ENCODE data around the gene RNF208. TPM values are rescaled to one million over a fixed set of nuclear protein-coding genes. Genes with fewer than 3 reads are reported as not detected.

Gene RNF208
- total RNA-seq, 1 donor from 2014 or later: 12.1 TPM

DNA sequence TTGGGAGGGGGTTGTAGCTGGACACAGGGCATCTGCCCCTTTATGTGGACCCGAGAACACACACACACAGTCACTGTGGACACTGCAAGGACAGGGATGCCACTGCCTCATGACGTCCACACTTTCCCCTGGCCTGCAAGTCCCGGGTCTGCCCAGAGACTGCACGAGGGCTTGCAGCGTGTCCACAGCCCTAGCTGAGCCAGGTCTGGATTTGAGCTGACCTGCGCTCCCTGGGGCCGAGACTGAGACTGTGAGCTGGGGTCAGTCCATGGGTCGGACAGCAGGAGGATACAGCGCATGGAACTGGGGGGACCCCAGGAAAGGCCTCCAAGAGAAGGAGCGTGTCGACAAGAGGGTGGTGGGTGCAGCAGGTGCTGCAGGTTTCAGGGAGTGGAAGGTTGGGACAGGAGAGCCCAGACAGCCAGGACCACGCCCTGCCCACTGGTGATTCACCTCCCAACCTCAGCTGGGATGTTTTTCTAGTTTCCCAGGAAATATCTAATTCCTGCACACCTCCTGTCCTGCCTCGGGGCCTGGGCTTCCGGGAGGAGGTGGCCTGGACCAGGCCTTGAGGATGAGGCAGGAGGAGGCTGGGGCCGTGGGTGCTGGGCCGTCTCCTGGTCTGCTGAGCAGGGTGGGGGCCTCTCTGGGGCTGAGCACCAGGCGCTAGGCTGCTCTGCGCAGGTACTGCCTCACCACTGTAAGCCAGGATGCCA lies 4.5 kb upstream of the RNF208 start:
- Mint-ChIP-seq H3K4me3 (peak overlapping the region; percentile 41), H3K27ac (no peak overlapping the region), H3K36me3 (no peaks in the 10 kb centered on the region), H3K9me3 (no peaks in the 10 kb centered on the region), H3K27me3 (peaks cover 3% of the 10 kb centered on the region), H3K4me1 (ENCODE audit: unreplicated experiment) (peaks cover 5% of the 10 kb centered on the region)
- DNase-seq (ENCODE audit: extremely low spot score, unreplicated experiment): no peak
- no peak for TF ChIP-seq CTCF (conservative IDR thresholded peaks at IDR 0.05)

GRCh38 chr9:137225699-137226331 lies 3.8 kb upstream of the RNF208 start:
- no peak for DNase-seq (ENCODE audit: extremely low spot score, unreplicated experiment)
- no peaks in the 10 kb centered on the region for H3K36me3 Mint-ChIP-seq
- H3K27ac Mint-ChIP-seq: peak overlapping the region; percentile 34
- peaks cover 3% of the 10 kb centered on the region for H3K27me3 Mint-ChIP-seq
- no peaks in the 10 kb centered on the region for H3K9me3 Mint-ChIP-seq
- TF ChIP-seq CTCF (conservative IDR thresholded peaks at IDR 0.05): no peak
- H3K4me1 Mint-ChIP-seq (ENCODE audit: unreplicated experiment): peaks cover 5% of the 10 kb centered on the region
- peak overlapping the region; percentile 55 for H3K4me3 Mint-ChIP-seq

DNA sequence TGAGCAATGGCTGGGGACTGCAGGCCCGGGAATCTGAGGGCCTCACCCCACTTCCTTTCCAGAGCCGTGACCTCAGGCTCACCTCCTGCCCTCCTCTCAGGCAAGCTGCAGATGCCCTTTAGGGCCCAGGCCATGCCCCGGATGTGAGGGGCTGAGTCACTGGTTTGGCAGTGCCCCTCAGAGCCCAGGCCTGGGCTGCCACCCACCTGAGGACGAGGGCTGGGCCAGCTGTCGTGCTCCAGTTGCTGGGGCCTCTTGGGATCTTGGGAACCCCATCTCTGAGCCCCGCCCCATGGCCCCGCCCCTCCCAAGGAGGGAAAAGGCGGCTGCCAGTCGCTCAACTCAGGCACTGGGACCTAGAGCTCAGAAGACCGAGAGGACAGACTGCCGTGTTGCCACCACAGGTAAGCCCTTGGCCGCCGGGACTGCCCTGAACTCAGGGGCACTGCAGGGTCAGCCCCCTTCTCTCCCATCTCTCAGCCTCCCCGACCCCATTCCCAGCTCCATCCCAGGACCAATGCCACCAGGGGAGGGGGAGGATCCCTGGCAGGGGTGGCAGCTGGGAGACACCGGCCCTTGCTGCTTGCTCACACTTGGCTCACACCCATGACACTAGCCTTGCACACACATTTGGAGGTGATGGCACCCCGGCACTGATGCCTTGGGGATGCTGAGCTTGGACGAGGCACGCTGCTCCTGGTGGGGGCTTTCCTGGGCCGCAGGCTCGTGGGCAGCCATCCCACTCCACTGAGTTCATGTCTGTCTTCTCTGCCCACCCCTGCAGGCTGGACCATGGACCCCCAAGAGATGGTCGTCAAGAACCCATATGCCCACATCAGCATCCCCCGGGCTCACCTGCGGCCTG lies 3.0 kb upstream of the RNF208 start, which contains the start of gene CYSRT1:
CYSRT1 (plus strand) TSS at position 345 of the 865 bp plus-strand sequence; CDS start at position 793, 448 bp downstream.
- no peak for TF ChIP-seq CTCF (conservative IDR thresholded peaks at IDR 0.05)
- Mint-ChIP-seq H3K36me3 (no peaks in the 10 kb centered on the region), H3K9me3 (no peaks in the 10 kb centered on the region), H3K27me3 (peaks cover 3% of the 10 kb centered on the region), H3K4me3 (peak within 1 kb of the TSS; percentile 86), H3K27ac (peak within 1 kb of the TSS; percentile 81), H3K4me1 (ENCODE audit: unreplicated experiment) (peaks cover 5% of the 10 kb centered on the region)
- DNase-seq (ENCODE audit: extremely low spot score, unreplicated experiment): no peak

GRCh38 chr9:137223078-137223970 lies 1.3 kb upstream of the RNF208 start:
- no peak for TF ChIP-seq CTCF (conservative IDR thresholded peaks at IDR 0.05)
- Mint-ChIP-seq H3K9me3 (no peaks in the 10 kb centered on the region), H3K27ac (peak overlapping the region; percentile 81), H3K36me3 (no peaks in the 10 kb centered on the region), H3K27me3 (peaks cover 3% of the 10 kb centered on the region), H3K4me3 (peak overlapping the region; percentile 86), H3K4me1 (ENCODE audit: unreplicated experiment) (peaks cover 5% of the 10 kb centered on the region)
- DNase-seq (ENCODE audit: extremely low spot score, unreplicated experiment): peak; percentile 97

Measured in type B pancreatic cell (in vitro differentiated cells).